Prostate gland (tissue), 2 donors: Measurements from ENCODE around the gene TKTL2. TPM values are rescaled to one million over a fixed set of nuclear protein-coding genes. Genes with fewer than 3 reads are reported as not detected.

ENCODE experiments used
- DNase-seq: peaks from one replicate; pipeline ENCODE4 v3.0.0-alpha.2; 2019; ENCODE audit warnings: low spot score
- H3K27ac ChIP-seq, 2 donors: fragments of 200-600 bp; sonication (generic); 2 replicates each; pipeline ENCODE4 v1.5.1; 2017 to 2019
- H3K27me3 ChIP-seq: fragments of 200-600 bp; sonication (generic); replicated peaks from 2 replicates; pipeline ENCODE4 v1.5.1; 2019; ENCODE audit not compliant: insufficient read depth
- H3K36me3 ChIP-seq, 2 donors: fragments of 200-600 bp; sonication (generic); 1 replicate in 1 of 2; 2 replicates in 1 of 2; pipeline versions ENCODE4 v1.5.1 to v1.8.1; 2017 to 2019
- H3K4me1 ChIP-seq: fragments of 200-600 bp; sonication (generic); replicated peaks from 2 replicates; pipeline ENCODE4 v1.5.1; 2019
- H3K4me3 ChIP-seq, 2 donors: fragments of 200-600 bp; sonication (generic); 2 replicates each; pipeline ENCODE4 v1.5.1; 2017 to 2019
- H3K9me3 ChIP-seq: fragments of 200-600 bp; sonication (generic); 2 replicates; pipeline ENCODE4 v1.5.1; 2017
- POLR2A ChIP-seq: fragments of 450-650 bp; IDR thresholded peaks from one replicate; pipeline ENCODE4 v1.6.1; 2016; ENCODE audit warnings: antibody characterized with exemption, mild to moderate bottlenecking
- POLR2AphosphoS5 ChIP-seq: sonication (generic); formaldehyde crosslinking; IDR thresholded peaks from one replicate; pipeline ENCODE4 v1.6.1; 2017; ENCODE audit warnings: antibody characterized with exemption
- WGBS: methylation state at CpG from one replicate; pipeline ENCODE4 v1.1.5; 2018; 5-methylcytosine and 5-hydroxymethylcytosine counted together
- intact Hi-C: fragments of 100-400 bp; cut with DNase I; formaldehyde crosslinking; loops from one replicate; pipeline ENCODE4 v1.14.2; 2022
- total RNA-seq, 2 donors: library from RNA; depleted of rRNA; stranded (reverse); fragments of >200 nt; gene quantifications; one replicate each; pipeline ENCODE4 v1.1.0, GENCODE V29; 2016
- TF ChIP-seq, protein P1 (sequence below), 4 experiments: fragments of 200-600 bp in 2 of 4; fragments of 450-650 bp in 2 of 4; sonication (generic) in 2 of 4; IDR thresholded peaks; 1 replicate in 3 of 4; 2 replicates in 1 of 4; pipeline ENCODE4 v1.5.1; 2016 to 2019; ENCODE audit warnings: antibody characterized with exemption in 4 of 4, mild to moderate bottlenecking in 2 of 4, moderate library complexity in 2 of 4

Gene TKTL2
- total RNA-seq, 2 donors from 2014 or later = 13.6 TPM; not detected in 1

DNA sequence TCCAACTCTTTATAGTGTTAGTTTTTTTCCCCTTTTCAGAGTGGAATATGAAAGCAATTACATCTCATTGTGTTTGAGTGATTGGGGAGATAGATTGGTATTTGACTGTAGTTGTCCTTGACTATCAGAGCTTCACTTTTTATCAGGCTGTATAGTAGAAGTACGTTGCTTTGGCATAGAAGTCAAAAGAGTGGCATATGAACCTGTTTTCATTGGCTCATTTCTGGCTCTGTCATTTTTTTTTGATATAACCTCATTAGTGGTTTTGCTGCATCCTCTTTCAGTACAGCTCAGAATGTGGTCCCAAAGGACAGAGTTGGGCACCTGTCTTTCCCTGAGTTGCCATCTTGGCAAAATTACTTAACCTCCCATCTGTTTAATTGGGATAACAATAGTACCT, 22.3 kb upstream of the TKTL2 start:
- Histone ChIP-seq H3K27me3 (no peaks in the 10 kb centered on the region), H3K9me3 (no peaks in the 10 kb centered on the region), H3K36me3 (no peaks in the 10 kb centered on the region), H3K4me3 (no peak overlapping the region), H3K27ac (no peak overlapping the region), H3K4me1 (no peaks in the 10 kb centered on the region)
- intact Hi-C loops = loop anchor here (10.0 kb wide), 1 partner anchor 331 kb away; the partner anchor contains the start of gene NAF1
- 11% methylated on average over 1 of the region's 1 CpG for WGBS
- TF ChIP-seq POLR2AphosphoS5 = no peak
- TF ChIP-seq POLR2A = no peak
- TF ChIP-seq, protein P1, sequence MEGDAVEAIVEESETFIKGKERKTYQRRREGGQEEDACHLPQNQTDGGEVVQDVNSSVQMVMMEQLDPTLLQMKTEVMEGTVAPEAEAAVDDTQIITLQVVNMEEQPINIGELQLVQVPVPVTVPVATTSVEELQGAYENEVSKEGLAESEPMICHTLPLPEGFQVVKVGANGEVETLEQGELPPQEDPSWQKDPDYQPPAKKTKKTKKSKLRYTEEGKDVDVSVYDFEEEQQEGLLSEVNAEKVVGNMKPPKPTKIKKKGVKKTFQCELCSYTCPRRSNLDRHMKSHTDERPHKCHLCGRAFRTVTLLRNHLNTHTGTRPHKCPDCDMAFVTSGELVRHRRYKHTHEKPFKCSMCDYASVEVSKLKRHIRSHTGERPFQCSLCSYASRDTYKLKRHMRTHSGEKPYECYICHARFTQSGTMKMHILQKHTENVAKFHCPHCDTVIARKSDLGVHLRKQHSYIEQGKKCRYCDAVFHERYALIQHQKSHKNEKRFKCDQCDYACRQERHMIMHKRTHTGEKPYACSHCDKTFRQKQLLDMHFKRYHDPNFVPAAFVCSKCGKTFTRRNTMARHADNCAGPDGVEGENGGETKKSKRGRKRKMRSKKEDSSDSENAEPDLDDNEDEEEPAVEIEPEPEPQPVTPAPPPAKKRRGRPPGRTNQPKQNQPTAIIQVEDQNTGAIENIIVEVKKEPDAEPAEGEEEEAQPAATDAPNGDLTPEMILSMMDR (IDR thresholded peaks at IDR 0.05) = no peak
- DNase-seq = no peak

DNA sequence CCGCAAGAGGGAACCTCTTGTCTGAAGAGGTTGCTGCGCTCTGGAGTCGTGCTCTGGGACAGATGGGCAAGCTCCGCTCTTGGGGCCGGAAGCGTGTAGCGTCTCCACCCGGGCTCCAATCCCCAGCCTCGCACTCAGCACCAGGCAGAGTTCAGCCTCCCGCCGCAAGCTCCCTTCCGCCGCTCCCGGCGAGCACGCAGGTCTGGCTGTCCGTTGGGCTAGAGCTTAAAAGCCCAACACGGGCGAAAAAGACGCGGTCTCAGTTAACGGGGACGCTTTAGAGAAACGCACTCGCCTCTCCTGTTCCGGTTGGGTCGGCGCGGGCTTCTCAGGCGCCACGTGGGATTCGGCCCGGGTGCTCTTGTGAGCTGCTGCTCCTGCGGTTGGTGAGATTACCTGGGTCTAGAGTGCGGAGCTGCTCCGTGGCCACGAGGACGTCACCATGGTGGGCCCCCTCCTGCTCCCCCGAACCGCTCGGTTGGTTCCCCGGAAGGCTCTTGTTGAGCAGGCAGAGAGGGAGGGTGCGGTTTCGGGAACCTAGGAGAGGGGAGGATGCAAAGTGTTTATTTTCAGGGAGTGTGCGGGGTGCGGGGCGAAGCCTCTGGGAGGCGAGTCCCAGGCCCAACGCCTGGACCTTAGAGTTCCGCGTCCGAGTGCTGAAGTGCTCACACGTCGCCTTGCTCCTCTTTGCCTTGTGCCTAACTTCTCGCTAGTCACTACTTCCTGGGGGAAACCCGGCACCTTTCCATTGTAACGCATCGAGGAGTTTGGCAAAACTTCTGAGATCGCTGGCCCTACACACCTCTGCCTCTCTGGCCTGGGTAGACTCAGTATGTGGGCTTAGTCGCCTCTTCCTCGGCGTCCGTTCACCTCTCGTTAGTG, 21.0 kb upstream of the TKTL2 start, which contains the start of gene TMA16:
Gene TMA16, plus strand, starts transcription at position 331 of the 882 bp plus-strand sequence. Its CDS starts 112 bp downstream, at position 443.
- peak; percentile 66 for DNase-seq
- no peaks in the 10 kb centered on the region for H3K4me1 ChIP-seq
- TF ChIP-seq, protein P1 (IDR thresholded peaks at IDR 0.05) = peak in 1 of 4 experiments; percentile 18
- TF ChIP-seq POLR2A (peak; percentile 39), POLR2AphosphoS5 (peak; percentile 45)
- WGBS = 0% methylated on average over 64 of the region's 64 CpGs
- no peaks in the 10 kb centered on the region for H3K27me3 ChIP-seq
- H3K36me3 ChIP-seq = no peaks in the 10 kb centered on the region
- H3K9me3 ChIP-seq = no peaks in the 10 kb centered on the region
- intact Hi-C loops = loop anchor here (10.0 kb wide), 1 partner anchor 330 kb away; the partner anchor contains the start of gene NAF1
- H3K27ac ChIP-seq = peak within 1 kb of the TSS; percentile 77
- H3K4me3 ChIP-seq = peak within 1 kb of the TSS; percentile 51 to 64

DNA sequence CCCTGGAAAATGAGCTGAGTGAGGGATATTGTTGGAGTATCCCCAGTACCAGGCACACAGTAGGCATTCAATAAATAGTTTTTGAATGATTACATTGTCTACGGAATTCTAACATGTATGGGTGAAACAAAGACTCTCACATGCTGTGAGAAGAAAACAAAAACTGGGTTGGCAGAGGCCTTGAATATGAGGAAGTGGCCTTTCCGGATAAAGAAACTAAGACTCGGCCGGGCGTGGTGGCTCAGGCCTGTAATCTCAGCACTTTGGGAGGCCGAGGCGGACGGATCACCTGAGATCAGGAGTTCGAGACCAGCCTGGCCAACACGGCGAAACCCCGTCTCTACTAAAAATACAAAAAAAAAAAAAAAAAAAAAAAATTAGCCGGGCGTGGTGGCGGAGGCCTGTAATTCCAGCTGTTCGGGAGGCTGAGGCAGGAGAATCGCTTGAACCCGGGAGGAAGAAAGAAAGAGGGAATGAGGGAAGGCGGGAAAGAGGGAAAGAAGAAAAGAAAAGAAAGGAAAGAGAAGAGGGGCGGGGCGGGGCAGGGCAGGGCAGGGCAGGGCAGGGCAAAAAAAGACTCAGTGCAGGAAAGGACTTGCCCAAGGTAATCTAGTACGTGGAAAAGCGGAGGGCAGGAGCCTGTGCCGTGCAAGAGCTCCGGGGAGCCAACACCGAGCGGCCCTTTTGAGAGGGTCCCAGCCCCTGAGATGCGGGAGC, 20.2 kb upstream of the TKTL2 start:
- TF ChIP-seq, protein P1 (IDR thresholded peaks at IDR 0.05) = no peak
- TF ChIP-seq POLR2AphosphoS5 (no peak), POLR2A (no peak)
- DNase-seq = no peak
- H3K27ac ChIP-seq = peak overlapping the region; percentile 77
- intact Hi-C loops = loop anchor here (10.0 kb wide), 1 partner anchor 329 kb away; the partner anchor contains the start of gene NAF1
- H3K4me3 ChIP-seq = peak overlapping the region; percentile 51 to 64
- no peaks in the 10 kb centered on the region for H3K9me3 ChIP-seq
- no peaks in the 10 kb centered on the region for H3K4me1 ChIP-seq
- no peaks in the 10 kb centered on the region for H3K36me3 ChIP-seq
- H3K27me3 ChIP-seq = no peaks in the 10 kb centered on the region
- WGBS = 56% methylated on average over 28 of the region's 28 CpGs

DNA sequence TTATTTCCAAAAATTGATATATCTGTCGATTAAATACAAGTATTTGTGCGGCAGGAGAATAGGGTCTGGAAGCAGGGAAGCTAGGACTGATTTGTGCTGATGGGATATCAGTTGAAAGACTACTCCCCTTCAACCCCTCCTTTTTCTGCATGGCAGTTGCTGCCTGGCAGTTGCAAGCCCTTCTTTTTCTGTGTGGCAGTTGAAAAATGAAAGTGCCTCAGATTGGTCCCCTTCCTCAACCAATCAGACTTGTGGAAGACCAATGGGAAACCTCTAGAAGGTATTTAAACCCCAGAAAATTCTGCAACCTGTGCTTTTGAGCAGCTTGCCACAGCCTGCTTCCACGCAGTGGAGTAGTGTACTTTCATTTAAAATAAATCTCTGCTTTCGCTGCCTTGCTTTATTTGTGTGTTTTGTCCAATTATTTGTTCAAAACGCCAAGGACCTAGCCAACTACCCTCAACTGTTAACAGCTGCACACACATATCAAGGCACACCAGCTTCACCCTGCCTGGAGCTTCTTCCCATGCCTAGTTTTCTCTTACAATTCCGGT, 19.5 kb upstream of the TKTL2 start:
- no peak for DNase-seq
- H3K36me3 ChIP-seq = no peaks in the 10 kb centered on the region
- 93% methylated on average over 6 of the region's 6 CpGs for WGBS
- intact Hi-C loops = loop anchor here (10.0 kb wide), 1 partner anchor 328 kb away; the partner anchor contains the start of gene NAF1
- no peak overlapping the region for H3K27ac ChIP-seq
- TF ChIP-seq POLR2A (no peak), POLR2AphosphoS5 (no peak)
- TF ChIP-seq, protein P1 (IDR thresholded peaks at IDR 0.05) = no peak
- no peak overlapping the region for H3K4me3 ChIP-seq
- no peaks in the 10 kb centered on the region for H3K27me3 ChIP-seq
- no peaks in the 10 kb centered on the region for H3K4me1 ChIP-seq
- no peaks in the 10 kb centered on the region for H3K9me3 ChIP-seq
